CD14-positive monocyte (primary cell): ENCODE data around the gene PTPRQ. TPM values are rescaled to one million over a fixed set of nuclear protein-coding genes. Genes with fewer than 3 reads are reported as not detected.

Experiments used
- DNase-seq, 3 donors: peaks; one replicate each; pipeline ENCODE4 v3.0.0-alpha.2; 2011 to 2022
- H2AFZ ChIP-seq: 2 replicates; pipeline ENCODE4 v1.6.0; 2012; ENCODE audit warnings: mild to moderate bottlenecking, low read depth, low read length, inconsistent platforms; ENCODE audit not compliant: insufficient read depth, poor library complexity, severe bottlenecking
- H3K27ac ChIP-seq, 2 donors: 1 replicate in 1 of 2; 2 replicates in 1 of 2; pipeline ENCODE4 v1.5.1; 2012 to 2013; ENCODE audit warnings: low read length in 2 of 2, control low read depth in 1 of 2, inconsistent platforms in 1 of 2, low read depth in 1 of 2, mild to moderate bottlenecking in 1 of 2
- H3K27me3 ChIP-seq, 2 donors: one replicate each; pipeline versions ENCODE4 v1.6.0 to v1.6.1; 2011 to 2013; ENCODE audit warnings: low read length in 2 of 2; ENCODE audit not compliant: control insufficient read depth in 2 of 2, insufficient read depth in 2 of 2
- H3K36me3 ChIP-seq, 2 donors: replicated peaks in 1 of 2; 1 replicate in 1 of 2; 2 replicates in 1 of 2; pipeline versions ENCODE4 v1.5.1 to v1.6.1; 2012 to 2013; ENCODE audit warnings: low read length in 2 of 2, control low read depth in 1 of 2, inconsistent platforms in 1 of 2, mild to moderate bottlenecking in 1 of 2; ENCODE audit not compliant: insufficient read depth in 2 of 2, control insufficient read depth in 1 of 2
- H3K4me1 ChIP-seq, 2 donors: 1 replicate in 1 of 2; 2 replicates in 1 of 2; pipeline versions ENCODE4 v1.5.1 to v1.6.1; 2012 to 2013; ENCODE audit warnings: low read length in 2 of 2, control low read depth in 1 of 2, inconsistent platforms in 1 of 2, mild to moderate bottlenecking in 1 of 2, moderate library complexity in 1 of 2; ENCODE audit not compliant: insufficient read depth in 2 of 2, control insufficient read depth in 1 of 2
- H3K4me2 ChIP-seq: replicated peaks from 2 replicates; pipeline ENCODE3; 2012; ENCODE audit warnings: low read length, moderate library complexity, mild to moderate bottlenecking; ENCODE audit not compliant: poor library complexity, severe bottlenecking; ENCODE audit errors: extremely low read depth
- H3K4me3 ChIP-seq, 3 experiments: fragments of 200-600 bp in 1 of 3; sonication (generic) in 1 of 3; replicated peaks in 1 of 3; 1 replicate in 2 of 3; 2 replicates in 1 of 3; pipeline ENCODE4 v1.5.1; 2011 to 2013; ENCODE audit warnings: low read length in 3 of 3, mild to moderate bottlenecking in 3 of 3, control low read depth in 2 of 3, low read depth in 2 of 3, inconsistent platforms in 1 of 3, moderate library complexity in 1 of 3
- H3K79me2 ChIP-seq: 2 replicates; pipeline ENCODE4 v1.6.0; 2012; ENCODE audit warnings: mild to moderate bottlenecking, control low read depth, inconsistent platforms, low read length, moderate library complexity; ENCODE audit not compliant: insufficient read depth
- H3K9ac ChIP-seq: 2 replicates; pipeline ENCODE4 v1.6.0; 2017; ENCODE audit warnings: low read length, mild to moderate bottlenecking; ENCODE audit not compliant: insufficient read depth, poor library complexity, severe bottlenecking
- H3K9me3 ChIP-seq, 2 donors: replicated peaks in 1 of 2; 1 replicate in 1 of 2; 2 replicates in 1 of 2; pipeline versions ENCODE4 v1.5.1 to v1.6.1; 2012 to 2013; ENCODE audit warnings: low read length in 2 of 2, control low read depth in 1 of 2; ENCODE audit not compliant: control insufficient read depth in 1 of 2, insufficient read depth in 1 of 2
- H4K20me1 ChIP-seq: 2 replicates; pipeline ENCODE4 v1.6.0; 2012; ENCODE audit warnings: mild to moderate bottlenecking, low read length, control low read depth, moderate library complexity; ENCODE audit not compliant: insufficient read depth
- H3K27ac Mint-ChIP-seq, 7 donors: one replicate each; pipeline ENCODE4 v1.8.0; 2020; ENCODE audit warnings: mild to moderate bottlenecking in 7 of 7, mixed read lengths in 7 of 7, moderate library complexity in 6 of 7, inconsistent platforms in 2 of 7
- H3K27me3 Mint-ChIP-seq, 3 donors: one replicate each; pipeline ENCODE4 v1.8.0; 2021 to 2022; ENCODE audit warnings: low read depth in 3 of 3, mild to moderate bottlenecking in 3 of 3, mixed read lengths in 3 of 3, moderate library complexity in 3 of 3, inconsistent platforms in 1 of 3
- H3K36me3 Mint-ChIP-seq, 2 donors: one replicate each; pipeline ENCODE4 v1.8.0; 2020; ENCODE audit warnings: mixed read lengths in 2 of 2, inconsistent platforms in 1 of 2, mild to moderate bottlenecking in 1 of 2
- H3K4me1 Mint-ChIP-seq: one replicate; pipeline ENCODE4 v1.8.0; 2020; ENCODE audit warnings: mild to moderate bottlenecking, mixed read lengths
- H3K4me3 Mint-ChIP-seq, 2 donors: one replicate each; pipeline ENCODE4 v1.8.0; 2020; ENCODE audit warnings: mild to moderate bottlenecking in 2 of 2, mixed read lengths in 2 of 2, moderate library complexity in 1 of 2
- H3K9me3 Mint-ChIP-seq, 7 donors: one replicate each; pipeline ENCODE4 v1.8.0; 2020 to 2022; ENCODE audit warnings: mixed read lengths in 7 of 7, mild to moderate bottlenecking in 6 of 7, moderate library complexity in 6 of 7, inconsistent platforms in 2 of 7
- CTCF ChIP-seq: fragments of 200-600 bp; IDR thresholded peaks from one replicate; pipeline ENCODE4 v1.8.0; 2022; ENCODE audit warnings: antibody characterized with exemption, mild to moderate bottlenecking
- WGBS: methylation state at CpG from one replicate; pipeline ENCODE4 v1.1.5; 2013; ENCODE audit warnings: missing lambda C conversion rate; ENCODE audit not compliant: insufficient coverage; 5-methylcytosine and 5-hydroxymethylcytosine counted together
- intact Hi-C, 2 donors: fragments of 100-400 bp; cut with micrococcal nuclease; formaldehyde crosslinking; loops; one replicate each; pipeline versions ENCODE4 v1.15.0 to v1.15.1; 2023
- polyA plus RNA-seq, 3 donors: library from polyadenylated mRNA; depleted of rRNA in 1 of 3; unstranded in 2 of 3; stranded (reverse) in 1 of 3; fragments of 300-500 nt in 2 of 3; fragments of >200 nt in 1 of 3; fragmentation: Illumina TruSeq in 2 of 3; gene quantifications; 1 replicate in 2 of 3; 2 replicates in 1 of 3; pipeline ENCODE4 v1.2.3, GENCODE V29; 2012 to 2021

The PTPRQ gene
- polyA plus RNA-seq, 3 donors: not detected

- Histone ChIP-seq H3K9me3 (no peaks in the 10 kb centered on the region), H3K36me3 (no peaks in the 10 kb centered on the region), H3K4me2 (no peak overlapping the region), H3K4me1 (no peaks in the 10 kb centered on the region), H4K20me1 (no peaks in the 10 kb centered on the region), H3K79me2 (no peaks in the 10 kb centered on the region), H2AFZ (no peak overlapping the region), H3K9ac (no peak overlapping the region), H3K27ac (no peak overlapping the region), H3K4me3 (no peak overlapping the region), H3K27me3 (no peaks in the 10 kb centered on the region)
- peaks cover 12% of the 10 kb centered on the region for H3K4me1 Mint-ChIP-seq
- no peak overlapping the region for H3K27ac Mint-ChIP-seq
- no peak for DNase-seq
- 100% methylated on average over 2 of the region's 3 CpGs for WGBS
- TF ChIP-seq CTCF: no peak
- intact Hi-C loops: no loop called here
- H3K36me3 Mint-ChIP-seq: no peaks in the 10 kb centered on the region
- peaks cover 0 to 5% (median 0%) of the 10 kb centered on the region in 3 donors for H3K27me3 Mint-ChIP-seq
- H3K9me3 Mint-ChIP-seq: peaks cover 0 to 3% (median 0%) of the 10 kb centered on the region in 7 donors
- no peak overlapping the region for H3K4me3 Mint-ChIP-seq
Observed at GRCh38 chr12:80553316-80553715, 109.3 kb downstream of the PTPRQ start.

- Histone ChIP-seq H3K36me3 (no peaks in the 10 kb centered on the region), H3K27me3 (no peaks in the 10 kb centered on the region), H3K79me2 (no peaks in the 10 kb centered on the region), H3K4me2 (no peak overlapping the region), H3K9me3 (no peaks in the 10 kb centered on the region), H3K4me1 (peaks cover 0 to 6% of the 10 kb centered on the region in 2 donors), H2AFZ (no peak overlapping the region), H3K4me3 (no peak overlapping the region), H3K27ac (no peak overlapping the region), H3K9ac (no peak overlapping the region), H4K20me1 (no peaks in the 10 kb centered on the region)
- no peak overlapping the region for H3K4me3 Mint-ChIP-seq
- no peak for TF ChIP-seq CTCF
- no peak for DNase-seq
- H3K4me1 Mint-ChIP-seq: peaks cover 15% of the 10 kb centered on the region
- peaks cover 0 to 5% (median 1%) of the 10 kb centered on the region in 3 donors for H3K27me3 Mint-ChIP-seq
- peaks cover 0 to 8% (median 0%) of the 10 kb centered on the region in 7 donors for H3K9me3 Mint-ChIP-seq
- intact Hi-C loops: no loop called here
- H3K27ac Mint-ChIP-seq: no peak overlapping the region
- WGBS: no CpG with 5 or more reads among the region's 1 CpG
- no peaks in the 10 kb centered on the region for H3K36me3 Mint-ChIP-seq
Observed at GRCh38 chr12:80556566-80556965, 112.5 kb downstream of the PTPRQ start.
